Measurements from ENCODE around the gene KRTAP10-2. TPM values are rescaled to one million over a fixed set of nuclear protein-coding genes. Genes with fewer than 3 reads are reported as not detected.

The KRTAP10-2 gene
- total RNA-seq, 1 experiment from 2014 or later, result not detected

DNA sequence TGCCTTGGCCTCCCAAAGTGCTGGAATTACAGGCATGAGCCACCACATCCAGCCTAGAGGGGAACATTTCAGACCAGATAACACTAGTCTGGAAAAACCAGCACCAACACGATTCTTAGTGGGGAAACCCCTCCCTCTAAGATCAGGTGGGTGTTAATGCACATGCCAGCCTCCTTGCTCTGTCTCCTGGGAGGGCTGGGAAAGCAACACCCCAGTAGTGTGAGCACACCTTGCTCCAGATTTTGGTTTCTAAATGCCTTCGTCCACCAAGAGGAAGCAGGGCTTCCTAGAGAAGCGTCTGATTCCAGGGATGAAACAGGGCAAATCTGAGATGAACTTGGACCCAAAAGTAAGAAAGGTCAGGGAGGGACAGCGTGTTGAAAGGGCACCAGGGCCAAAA, 20.0 kb upstream of the KRTAP10-2 start:
- Histone ChIP-seq H3K4me1 (ENCODE audit: insufficient read depth, low read length) (no peaks in the 10 kb centered on the region), H2AFZ (ENCODE audit: low read length) (no peak overlapping the region), H3K18ac (ENCODE audit: insufficient read length, low read depth, low read length) (no peak overlapping the region), H3K27me3 (ENCODE audit: insufficient read depth, low read length) (no peaks in the 10 kb centered on the region), H3K79me2 (ENCODE audit: insufficient read depth, low read length) (no peaks in the 10 kb centered on the region), H2BK15ac (ENCODE audit: low read depth, low read length) (no peak overlapping the region), H3K4me2 (ENCODE audit: insufficient read depth, insufficient read length, low read length) (no peak overlapping the region), H3K79me1 (ENCODE audit: insufficient read depth, low read depth, low read length, poor library complexity, severe bottlenecking) (no peaks in the 10 kb centered on the region), H3K9ac (ENCODE audit: extremely low read depth, insufficient read length, low read length) (no peak overlapping the region), H3K23ac (ENCODE audit: insufficient read length, low read depth, low read length) (no peak overlapping the region), H2BK5ac (ENCODE audit: insufficient read length, low read length) (no peak overlapping the region), H3K27ac (ENCODE audit: insufficient read length, low read depth, low read length) (no peak overlapping the region), H4K5ac (ENCODE audit: insufficient read length, low read depth, low read length) (no peak overlapping the region), H2BK12ac (ENCODE audit: insufficient read length, low read depth, low read length) (no peak overlapping the region), H3K56ac (ENCODE audit: insufficient read length, low read depth, low read length) (no peak overlapping the region), H3K23me2 (ENCODE audit: insufficient read length, low read depth, low read length, poor library complexity, severe bottlenecking) (no peaks in the 10 kb centered on the region), H3K4ac (ENCODE audit: low read depth, low read length) (no peak overlapping the region), H2BK20ac (ENCODE audit: low read depth, low read length, poor library complexity, severe bottlenecking) (no peak overlapping the region), H3K9me3 (ENCODE audit: control insufficient read depth, low read depth, low read length) (no peaks in the 10 kb centered on the region), H4K91ac (ENCODE audit: insufficient read length, low read depth, low read length) (no peak overlapping the region), H2BK120ac (ENCODE audit: low read depth, low read length, poor library complexity, severe bottlenecking) (no peak overlapping the region), H3K14ac (ENCODE audit: insufficient read depth, low read length) (no peak overlapping the region), H4K20me1 (ENCODE audit: control insufficient read depth, insufficient read depth, insufficient read length) (no peaks in the 10 kb centered on the region), H3T11ph (ENCODE audit: low read length) (no peak overlapping the region), H4K8ac (replicated peaks; ENCODE audit: insufficient read length, low read depth, low read length) (no peak overlapping the region), H2AK5ac (ENCODE audit: insufficient read length, low read length) (no peak overlapping the region)
- Mint-ChIP-seq H3K27me3 (ENCODE audit: low read depth) (peaks cover 23% of the 10 kb centered on the region), H3K4me3 (no peak overlapping the region), H3K36me3 (ENCODE audit: insufficient read depth in 1 of 3, low read depth in 3 of 3) (peaks cover 3 to 22% (median 3%) of the 10 kb centered on the region in 3 experiments; a peak in 5 of 7 replicates), H3K4me1 (peaks cover 5 to 12% of the 10 kb centered on the region in 2 experiments), H3K9me3 (peaks cover 19 to 23% of the 10 kb centered on the region in 2 experiments), H3K27ac (peak overlapping the region in 1 of 3 experiments; percentile 14; a peak in 1 of 7 replicates)
- TF ChIP-seq CTCF (conservative IDR thresholded peaks at IDR 0.05), result no peak
- no peak for DNase-seq
- WGBS (ENCODE audit: extremely low coverage, insufficient read length, low lambda C conversion rate), result no CpG with 5 or more reads among the region's 4 CpGs
